Thymus (tissue), 11 donors: ENCODE data around the gene ITK. TPM values are rescaled to one million over a fixed set of nuclear protein-coding genes. Genes with fewer than 3 reads are reported as not detected.

ENCODE experiments used
- DNase-seq, 9 donors: peaks; one replicate each; pipeline ENCODE4 v3.0.0-alpha.2; 2013; ENCODE audit warnings: low spot score in 9 of 9, low read depth in 6 of 9, missing footprints in 1 of 9
- H3K27ac ChIP-seq, 2 donors: one replicate each; pipeline ENCODE4 v1.5.1; 2013; ENCODE audit warnings: control low read depth in 1 of 2, low read depth in 1 of 2, low read length in 1 of 2, mild to moderate bottlenecking in 1 of 2, moderate library complexity in 1 of 2
- H3K27me3 ChIP-seq, 2 donors: one replicate each; pipeline ENCODE4 v1.5.1; 2013; ENCODE audit warnings: low read length in 1 of 2; ENCODE audit not compliant: control insufficient read depth in 2 of 2, insufficient read depth in 1 of 2
- H3K36me3 ChIP-seq, 2 donors: one replicate each; pipeline ENCODE4 v1.5.1; 2013; ENCODE audit warnings: low read length in 1 of 2, mild to moderate bottlenecking in 1 of 2, moderate library complexity in 1 of 2; ENCODE audit not compliant: control insufficient read depth in 2 of 2, insufficient read depth in 2 of 2
- H3K4me1 ChIP-seq, 2 donors: one replicate each; pipeline ENCODE4 v1.5.1; 2013; ENCODE audit warnings: low read length in 2 of 2; ENCODE audit not compliant: control insufficient read depth in 2 of 2, insufficient read depth in 2 of 2
- H3K4me3 ChIP-seq, 2 donors: one replicate each; pipeline ENCODE4 v1.5.1; 2013; ENCODE audit warnings: low read length in 2 of 2, control low read depth in 1 of 2, mild to moderate bottlenecking in 1 of 2
- H3K9me3 ChIP-seq, 2 donors: one replicate each; pipeline ENCODE4 v1.5.1; 2013; ENCODE audit warnings: low read length in 1 of 2, mild to moderate bottlenecking in 1 of 2; ENCODE audit not compliant: control insufficient read depth in 2 of 2, insufficient read depth in 1 of 2
- WGBS: extraction: QIAGEN DNeasy Blood & Tissue Kit; methylation state at CpG from one replicate; pipeline ENCODE4 v1.1.7; 2013; 5-methylcytosine and 5-hydroxymethylcytosine counted together
- polyA plus RNA-seq: library from polyadenylated mRNA; stranded (reverse); fragments of 200-250 nt; gene quantifications from one replicate; pipeline ENCODE4 v1.2.3, GENCODE V29; 2013
- total RNA-seq: library from RNA; stranded (reverse); fragments of 120-200 nt; gene quantifications from one replicate; pipeline ENCODE4 v1.2.4, GENCODE V29; 2013
- donor health status: healthy.

Gene ITK
- total and polyA plus RNA-seq, 2 donors, result 87.7 to 92.8 TPM

- H3K27me3 ChIP-seq, result no peaks in the 10 kb centered on the region
- DNase-seq, result no peak
- no peaks in the 10 kb centered on the region for H3K36me3 ChIP-seq
- WGBS, result 92% methylated on average over 4 of the region's 4 CpGs
- H3K27ac ChIP-seq, result no peak overlapping the region
- H3K4me3 ChIP-seq, result no peak overlapping the region
- no peaks in the 10 kb centered on the region for H3K9me3 ChIP-seq
- peaks cover 0 to 19% of the 10 kb centered on the region in 2 donors for H3K4me1 ChIP-seq
Measured at GRCh38 chr5:157165261-157165660, 15.4 kb upstream of the ITK start.

GRCh38 chr5:157165668-157166067, 15.0 kb upstream of the ITK start:
- H3K9me3 ChIP-seq, result peaks cover 0 to 2% of the 10 kb centered on the region in 2 donors
- no peak overlapping the region for H3K27ac ChIP-seq
- H3K36me3 ChIP-seq, result no peaks in the 10 kb centered on the region
- H3K4me1 ChIP-seq, result peaks cover 0 to 19% of the 10 kb centered on the region in 2 donors
- no peaks in the 10 kb centered on the region for H3K27me3 ChIP-seq
- no peak for DNase-seq
- H3K4me3 ChIP-seq, result no peak overlapping the region
- WGBS, result 97% methylated on average over 14 of the region's 14 CpGs

GRCh38 chr5:157166214-157167213, 14.1 kb upstream of the ITK start, which contains the start of gene GARIN3:
Gene GARIN3, minus strand, starts transcription at chr5:157166264. Its CDS starts 96 bp downstream, at chr5:157166168.
- 96% methylated on average over 7 of the region's 7 CpGs for WGBS
- Histone ChIP-seq H3K4me3 (no peak within 1 kb of the TSS), H3K4me1 (peaks cover 0 to 26% of the 10 kb centered on the region in 2 donors), H3K9me3 (peaks cover 0 to 3% of the 10 kb centered on the region in 2 donors), H3K27me3 (no peaks in the 10 kb centered on the region), H3K36me3 (no peaks in the 10 kb centered on the region), H3K27ac (no peak within 1 kb of the TSS)
- no peak for DNase-seq

GRCh38 chr5:157167214-157167621, 13.4 kb upstream of the ITK start:
- peaks cover 0 to 3% of the 10 kb centered on the region in 2 donors for H3K9me3 ChIP-seq

GRCh38 chr5:157168286-157168685, 12.4 kb upstream of the ITK start:
- H3K27ac ChIP-seq, result no peak overlapping the region
- DNase-seq, result no peak
- H3K9me3 ChIP-seq, result peaks cover 0 to 3% of the 10 kb centered on the region in 2 donors
- H3K36me3 ChIP-seq, result no peaks in the 10 kb centered on the region
- H3K27me3 ChIP-seq, result no peaks in the 10 kb centered on the region
- H3K4me3 ChIP-seq, result no peak overlapping the region
- WGBS, result 98% methylated on average over 5 of the region's 5 CpGs
- peaks cover 5 to 38% of the 10 kb centered on the region in 2 donors for H3K4me1 ChIP-seq

More at GRCh38 chr5:157167214-157167621, 13.4 kb upstream of the ITK start:
- no peak overlapping the region for H3K27ac ChIP-seq
- no peaks in the 10 kb centered on the region for H3K36me3 ChIP-seq
- H3K4me3 ChIP-seq, result no peak overlapping the region
- DNase-seq, result peak in 1 of 9 donors; percentile 39
- H3K4me1 ChIP-seq, result peaks cover 0 to 27% of the 10 kb centered on the region in 2 donors
- no peaks in the 10 kb centered on the region for H3K27me3 ChIP-seq
- 68% methylated on average over 4 of the region's 4 CpGs for WGBS

GRCh38 chr5:157172403-157172802, 8.2 kb upstream of the ITK start:
- Histone ChIP-seq H3K36me3 (no peaks in the 10 kb centered on the region), H3K27ac (peak overlapping the region; percentile 67 to 81), H3K4me1 (peaks cover 5 to 29% of the 10 kb centered on the region in 2 donors), H3K27me3 (no peaks in the 10 kb centered on the region), H3K4me3 (no peak overlapping the region), H3K9me3 (peaks cover 0 to 3% of the 10 kb centered on the region in 2 donors)
- WGBS, result 29% methylated on average over 2 of the region's 2 CpGs
- DNase-seq, result peak in 6 of 9 donors; percentile 62 to 86 (median 74)

GRCh38 chr5:157175071-157175612, 5.5 kb upstream of the ITK start:
- H3K4me1 ChIP-seq, result peaks cover 16 to 41% of the 10 kb centered on the region in 2 donors
- H3K27me3 ChIP-seq, result no peaks in the 10 kb centered on the region
- 90% methylated on average over 8 of the region's 8 CpGs for WGBS
- no peak overlapping the region for H3K27ac ChIP-seq
- peaks cover 0 to 7% of the 10 kb centered on the region in 2 donors for H3K9me3 ChIP-seq
- no peak for DNase-seq
- H3K4me3 ChIP-seq, result no peak overlapping the region
- no peaks in the 10 kb centered on the region for H3K36me3 ChIP-seq

GRCh38 chr5:157177953-157178352, 2.7 kb upstream of the ITK start:
- Histone ChIP-seq H3K4me1 (peaks cover 11 to 25% of the 10 kb centered on the region in 2 donors), H3K4me3 (no peak overlapping the region), H3K27me3 (no peaks in the 10 kb centered on the region), H3K9me3 (peaks cover 0 to 4% of the 10 kb centered on the region in 2 donors), H3K27ac (peak overlapping the region in 1 of 2 donors; percentile 52), H3K36me3 (no peaks in the 10 kb centered on the region)
- WGBS, result 87% methylated on average over 6 of the region's 6 CpGs
- DNase-seq, result no peak

- Histone ChIP-seq H3K36me3 (peaks cover under 1 to 4% of the 10 kb centered on the region in 2 donors), H3K4me3 (peak overlapping the region; percentile 5 to 36), H3K27ac (peak overlapping the region; percentile 92 to 93), H3K27me3 (no peaks in the 10 kb centered on the region), H3K9me3 (peaks cover 0 to 4% of the 10 kb centered on the region in 2 donors), H3K4me1 (peaks cover 13 to 24% of the 10 kb centered on the region in 2 donors)
- DNase-seq, result peak in 3 of 9 donors; percentile 41 to 80 (median 55)
- 10% methylated on average over 3 of the region's 3 CpGs for WGBS
Measured at GRCh38 chr5:157178966-157179365, 1.7 kb upstream of the ITK start.
